Measurements from ENCODE around the gene HPX.

DNA sequence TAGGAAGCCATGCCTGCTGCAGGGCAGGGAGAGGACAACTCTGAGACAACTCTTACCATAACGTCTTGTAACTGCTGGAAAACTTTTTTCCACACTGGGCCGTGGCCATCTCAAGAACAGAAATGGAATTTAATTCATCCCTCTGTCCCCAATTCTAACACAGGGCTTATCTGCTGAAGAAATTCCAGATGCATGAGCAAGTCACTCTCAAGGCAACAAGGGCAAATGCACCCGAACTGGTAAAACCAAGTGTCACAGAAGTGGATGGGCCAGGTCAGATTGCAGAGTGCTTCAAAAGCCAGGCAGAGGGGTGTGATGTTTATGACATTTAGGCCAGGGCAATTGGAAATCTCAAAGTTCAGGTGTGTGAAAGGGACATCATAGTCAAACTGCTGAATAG is 43.2 kb downstream of the HPX start:
- TF ChIP-seq EZH2 (IDR thresholded peaks at IDR 0.05) (no peak), FOXP2 (optimal IDR thresholded peaks at IDR 0.05; ENCODE audit: control extremely low read depth, extremely low read length, insufficient read depth) (no peak)

Data from SK-N-MC (cell line).